HepG2 (cell line): ENCODE data around the gene THSD4. TPM values are rescaled to one million over a fixed set of nuclear protein-coding genes. Genes with fewer than 3 reads are reported as not detected.

ENCODE experiments used
- ATAC-seq: fragments of 200-7000 bp; cut with Tn5 transposase; 3 replicates; pipeline ENCODE4 v1.9.1; 2020; ENCODE audit warnings: mild to moderate bottlenecking, moderate library complexity
- BruUV-seq: library from RNA; stranded (reverse); fragments of 400-500 nt; replicated peaks from 2 replicates; lab custom pipeline; 2021; lab: Mats Ljungman, UMichigan
- CTCF ChIA-PET: fragments of 300-600 bp; formaldehyde crosslinking; extraction: SDS; loops from one replicate; lab custom pipeline; 2021; ENCODE audit warnings: low total read pairs, inconsistent platforms, low intra/inter-chr PET ratio; lab: Yijun Ruan, JAX
- POLR2A ChIA-PET: fragments of 350-600 bp; sonication (Branson Sonifier 250); formaldehyde crosslinking; loops from one replicate; lab custom pipeline; 2020; ENCODE audit warnings: antibody characterized with exemption, inconsistent platforms; lab: Yijun Ruan, JAX
- DNase-seq: peaks from one replicate; pipeline ENCODE4 v3.0.0-alpha.2; 2015; ENCODE audit warnings: low spot score
- FAIRE-seq: peaks from 3 replicates; lab custom pipeline; 2011; peaks lifted over from hg19 to GRCh38; lab: Jason Lieb, UNC
- H2AFZ ChIP-seq: one replicate; pipeline ENCODE4 v1.6.1; 2011; ENCODE audit warnings: low read length, inconsistent platforms
- H3K27ac ChIP-seq: fragments of 300-600 bp; 3 replicates; pipeline ENCODE4 v1.8.0; 2011; ENCODE audit warnings: mixed run types, mild to moderate bottlenecking, mixed read lengths, low read length, inconsistent platforms; ENCODE audit not compliant: insufficient read depth; ENCODE audit errors: extremely low read length
- H3K27me3 ChIP-seq, 2 experiments: fragments of 200-600 bp in 1 of 2; 2 replicates in 1 of 2; 3 replicates in 1 of 2; pipeline versions ENCODE4 v1.6.0 to v1.8.0; 2011; ENCODE audit warnings: low read length in 2 of 2, mild to moderate bottlenecking in 2 of 2, moderate library complexity in 2 of 2, inconsistent platforms in 1 of 2; ENCODE audit not compliant: insufficient read depth in 2 of 2, control insufficient read depth in 1 of 2
- H3K36me3 ChIP-seq, 2 experiments: fragments of 200-600 bp in 1 of 2; replicated peaks in 1 of 2; 2 replicates in 1 of 2; 3 replicates in 1 of 2; pipeline versions ENCODE4 v1.5.1 to v1.8.0; 2011; ENCODE audit warnings: low read length in 2 of 2, inconsistent platforms in 1 of 2; ENCODE audit not compliant: insufficient read depth in 2 of 2, control insufficient read depth in 1 of 2
- H3K4me1 ChIP-seq: 2 replicates; pipeline ENCODE4 v1.5.1; 2012; ENCODE audit warnings: low read length, inconsistent platforms; ENCODE audit not compliant: insufficient read depth
- H3K4me2 ChIP-seq: 2 replicates; pipeline ENCODE4 v1.6.0; 2011; ENCODE audit warnings: low read depth, low read length, inconsistent platforms
- H3K4me3 ChIP-seq, 3 experiments: fragments of 200-600 bp in 1 of 3; sonication (generic), shearing (Covaris generic) in 1 of 3; replicated peaks in 1 of 3; 2 replicates each; pipeline ENCODE4 v1.5.1; 2011 to 2016; ENCODE audit warnings: low read length in 3 of 3, inconsistent platforms in 2 of 3, low read depth in 2 of 3, mild to moderate bottlenecking in 2 of 3, control low read depth in 1 of 3, mixed read lengths in 1 of 3; ENCODE audit not compliant: insufficient read depth in 1 of 3
- H3K79me2 ChIP-seq: one replicate; pipeline ENCODE4 v1.6.1; 2011; ENCODE audit warnings: low read length, inconsistent platforms; ENCODE audit not compliant: insufficient read depth
- H3K9ac ChIP-seq: 2 replicates; pipeline ENCODE4 v1.6.0; 2011; ENCODE audit warnings: mild to moderate bottlenecking, low read depth, low read length, inconsistent platforms; ENCODE audit not compliant: insufficient read depth
- H3K9me3 ChIP-seq: 2 replicates; pipeline ENCODE4 v1.5.1; 2012; ENCODE audit warnings: mild to moderate bottlenecking, low read length
- H4K20me1 ChIP-seq: 2 replicates; pipeline ENCODE4 v1.6.0; 2011; ENCODE audit warnings: inconsistent platforms, mild to moderate bottlenecking, low read length, moderate library complexity; ENCODE audit not compliant: insufficient read depth
- ETV5 ChIP-seq: IDR thresholded peaks from 2 replicates; pipeline ENCODE4 v1.6.1; 2018; ENCODE audit warnings: missing biosample characterization, missing genetic modification reagents, inconsistent platforms, borderline replicate concordance
- MBD4 ChIP-seq: IDR thresholded peaks from 2 replicates; pipeline ENCODE4 v1.6.1; 2012; ENCODE audit warnings: low read length, inconsistent platforms, borderline replicate concordance
- SOX6 ChIP-seq, 2 experiments: fragments of 450-650 bp in 1 of 2; sonication (generic) in 1 of 2; formaldehyde crosslinking in 1 of 2; IDR thresholded peaks; 2 replicates each; pipeline versions ENCODE4 v1.4.0 to v1.6.1; 2017 to 2020; ENCODE audit warnings: antibody characterized with exemption in 1 of 2, mild to moderate bottlenecking in 1 of 2, missing genetic modification reagents in 1 of 2
- STAG1 ChIP-seq: sonication (generic); formaldehyde crosslinking; IDR thresholded peaks from 2 replicates; pipeline ENCODE4 v1.4.0; 2020; ENCODE audit warnings: missing genetic modification reagents
- ZNF34 ChIP-seq: sonication (generic); formaldehyde crosslinking; IDR thresholded peaks from 2 replicates; pipeline ENCODE4 v1.4.0; 2020; ENCODE audit warnings: mild to moderate bottlenecking, missing genetic modification reagents, borderline replicate concordance
- ZNF441 ChIP-seq: sonication (generic); formaldehyde crosslinking; IDR thresholded peaks from 2 replicates; pipeline ENCODE4 v1.7.0; 2021; ENCODE audit warnings: missing genetic modification reagents, borderline replicate concordance
- ZNF839 ChIP-seq: sonication (generic); formaldehyde crosslinking; IDR thresholded peaks from 2 replicates; pipeline ENCODE4 v1.4.0; 2020; ENCODE audit warnings: missing genetic modification reagents, mild to moderate bottlenecking, borderline replicate concordance
- ZNF879 ChIP-seq: sonication (generic); formaldehyde crosslinking; IDR thresholded peaks from 2 replicates; pipeline ENCODE4 v1.8.1; 2023; ENCODE audit warnings: missing genetic modification reagents
- WGBS: methylation state at CpG from one replicate; pipeline ENCODE4 v1.1.6; 2017; ENCODE audit warnings: low lambda C conversion rate; 5-methylcytosine and 5-hydroxymethylcytosine counted together
- in situ Hi-C: cut with HindIII; loops from 2 replicates; pipeline ENCODE4 v1.10.0; 2017; ENCODE audit warnings: low pct_unique_long_range_greater_than_20kb; ENCODE audit not compliant: extremely low pct_ligation_motif_present
- intact Hi-C: fragments of 100-400 bp; cut with micrococcal nuclease; formaldehyde crosslinking; loops from one replicate; pipeline ENCODE4 v1.10.0; 2022; ENCODE audit not compliant: unreplicated experiment
- polyA plus RNA-seq, 8 experiments: library from polyadenylated mRNA; depleted of rRNA in 3 of 8; stranded (reverse) in 7 of 8; unstranded in 1 of 8; fragments of >200 nt; fragmentation: Illumina TruSeq in 4 of 8; extraction: Trizol in 4 of 8; gene quantifications; 2 replicates each; pipeline versions ENCODE4 v1.2.1 to v1.2.3, GENCODE V29; 2011 to 2016; ENCODE audit warnings: low read depth in 4 of 8, missing spikeins in 1 of 8, mixed read lengths in 1 of 8; ENCODE audit not compliant: insufficient read depth in 1 of 8
- total RNA-seq, 5 experiments: library from RNA; depleted of rRNA; stranded (reverse); fragments of >200 nt; fragmentation: Illumina TruSeq; extraction: Trizol; gene quantifications; 2 replicates each; pipeline ENCODE4 v1.2.3, GENCODE V29; 2016; ENCODE audit warnings: low read depth in 1 of 5
- TF ChIP-seq, protein P1 (sequence below): conservative IDR thresholded peaks from 2 replicates; pipeline ENCODE4 v1.6.1; 2018; ENCODE audit warnings: missing genetic modification reagents
- TF ChIP-seq, protein P2 (sequence below): sonication (generic); formaldehyde crosslinking; IDR thresholded peaks from 2 replicates; pipeline ENCODE4 v1.5.1; 2020; ENCODE audit warnings: missing genetic modification reagents, mild to moderate bottlenecking, borderline replicate concordance

The THSD4 gene
- total and polyA plus RNA-seq, 2 of the 13 experiments (the other 11 are each of a cell fraction or from before 2014, with no cell fraction given) = 0.07 to 0.21 TPM

DNA sequence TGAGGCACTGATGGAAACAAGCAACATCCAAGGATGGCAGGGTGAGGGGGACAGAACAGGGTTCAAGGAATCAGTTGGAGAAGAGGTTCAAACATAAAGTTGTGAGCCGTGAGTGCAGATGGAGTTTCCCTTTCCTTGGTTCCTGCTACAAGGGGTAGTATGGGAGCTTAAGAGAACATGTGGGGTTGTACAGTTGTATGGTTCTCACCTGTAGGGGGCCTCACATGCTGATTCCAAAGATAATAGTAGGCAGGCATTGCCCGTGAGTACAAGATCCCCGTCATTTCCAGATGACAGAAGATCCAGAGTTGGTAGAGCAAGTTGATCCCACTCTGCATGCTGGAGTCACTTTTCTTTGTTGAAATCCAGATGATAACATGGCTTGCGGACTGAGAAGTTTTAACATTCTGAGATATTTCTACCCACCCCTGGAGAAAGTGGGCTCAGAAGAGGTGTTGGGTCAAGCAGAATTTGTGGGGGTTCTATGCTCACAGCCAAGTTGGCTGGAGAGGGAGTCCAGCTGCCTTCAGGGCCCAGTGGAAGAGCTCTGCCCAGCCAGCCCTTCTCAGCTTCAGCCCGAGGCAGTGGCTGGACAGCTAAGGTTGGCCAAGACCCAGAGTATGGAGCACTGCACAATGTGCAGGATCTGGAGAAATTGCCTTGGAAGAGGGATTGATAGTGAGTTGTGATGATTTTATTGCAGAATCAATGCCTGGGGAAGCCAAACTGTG, 141.8 kb downstream of the THSD4 start:
- H4K20me1 ChIP-seq = no peaks in the 10 kb centered on the region
- H3K9ac ChIP-seq = no peak overlapping the region
- ChIA-PET POLR2A (no interaction called here), CTCF (no interaction called here)
- WGBS = 10% methylated on average over 4 of the region's 5 CpGs
- FAIRE-seq = no peak
- H3K27ac ChIP-seq = no peak overlapping the region
- no peak for ATAC-seq
- no peak for DNase-seq
- H3K4me2 ChIP-seq = no peak overlapping the region
- H3K4me1 ChIP-seq = no peaks in the 10 kb centered on the region
- TF ChIP-seq ZNF879 (CRISPR knock-in tag) = no peak
- TF ChIP-seq STAG1 = no peak
- TF ChIP-seq, protein P1, sequence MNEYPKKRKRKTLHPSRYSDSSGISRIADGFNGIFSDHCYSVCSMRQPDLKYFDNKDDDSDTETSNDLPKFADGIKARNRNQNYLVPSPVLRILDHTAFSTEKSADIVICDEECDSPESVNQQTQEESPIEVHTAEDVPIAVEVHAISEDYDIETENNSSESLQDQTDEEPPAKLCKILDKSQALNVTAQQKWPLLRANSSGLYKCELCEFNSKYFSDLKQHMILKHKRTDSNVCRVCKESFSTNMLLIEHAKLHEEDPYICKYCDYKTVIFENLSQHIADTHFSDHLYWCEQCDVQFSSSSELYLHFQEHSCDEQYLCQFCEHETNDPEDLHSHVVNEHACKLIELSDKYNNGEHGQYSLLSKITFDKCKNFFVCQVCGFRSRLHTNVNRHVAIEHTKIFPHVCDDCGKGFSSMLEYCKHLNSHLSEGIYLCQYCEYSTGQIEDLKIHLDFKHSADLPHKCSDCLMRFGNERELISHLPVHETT (CRISPR knock-in tag) = no peak
- no peak for TF ChIP-seq ZNF839 (CRISPR knock-in tag)
- no peak for TF ChIP-seq MBD4
- TF ChIP-seq ETV5 (CRISPR knock-in tag) = no peak
- no peak for TF ChIP-seq ZNF34 (CRISPR knock-in tag)
- no peak for TF ChIP-seq ZNF441 (CRISPR knock-in tag)
- TF ChIP-seq, protein P2, sequence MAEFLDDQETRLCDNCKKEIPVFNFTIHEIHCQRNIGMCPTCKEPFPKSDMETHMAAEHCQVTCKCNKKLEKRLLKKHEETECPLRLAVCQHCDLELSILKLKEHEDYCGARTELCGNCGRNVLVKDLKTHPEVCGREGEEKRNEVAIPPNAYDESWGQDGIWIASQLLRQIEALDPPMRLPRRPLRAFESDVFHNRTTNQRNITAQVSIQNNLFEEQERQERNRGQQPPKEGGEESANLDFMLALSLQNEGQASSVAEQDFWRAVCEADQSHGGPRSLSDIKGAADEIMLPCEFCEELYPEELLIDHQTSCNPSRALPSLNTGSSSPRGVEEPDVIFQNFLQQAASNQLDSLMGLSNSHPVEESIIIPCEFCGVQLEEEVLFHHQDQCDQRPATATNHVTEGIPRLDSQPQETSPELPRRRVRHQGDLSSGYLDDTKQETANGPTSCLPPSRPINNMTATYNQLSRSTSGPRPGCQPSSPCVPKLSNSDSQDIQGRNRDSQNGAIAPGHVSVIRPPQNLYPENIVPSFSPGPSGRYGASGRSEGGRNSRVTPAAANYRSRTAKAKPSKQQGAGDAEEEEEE (CRISPR knock-in tag) = no peak
- TF ChIP-seq SOX6 (IDR thresholded peaks at IDR 0.05) = no peak
- no peak for TF ChIP-seq SOX6 (CRISPR knock-in tag; IDR thresholded peaks at IDR 0.05)
- intact Hi-C loops = no loop called here
- no TSS peak for BruUV-seq
- H2AFZ ChIP-seq = no peak overlapping the region
- no peaks in the 10 kb centered on the region for H3K79me2 ChIP-seq
- H3K4me3 ChIP-seq = no peak overlapping the region
- no peaks in the 10 kb centered on the region for H3K36me3 ChIP-seq
- H3K9me3 ChIP-seq = no peaks in the 10 kb centered on the region
- in situ Hi-C loops = no loop called here
- no peaks in the 10 kb centered on the region; a peak in 2 of 5 replicates for H3K27me3 ChIP-seq
